ENCODE data around the gene C2CD2.
A peak's percentile ranks its signal among the peaks of the same experiment; 100 is the strongest.

Gene C2CD2

GRCh38 chr21:41933313-41934079 is 20.3 kb downstream of the C2CD2 start:
- FAIRE-seq (no peak), DNase-seq (ENCODE audit: low spot score) (no peak)

DNA sequence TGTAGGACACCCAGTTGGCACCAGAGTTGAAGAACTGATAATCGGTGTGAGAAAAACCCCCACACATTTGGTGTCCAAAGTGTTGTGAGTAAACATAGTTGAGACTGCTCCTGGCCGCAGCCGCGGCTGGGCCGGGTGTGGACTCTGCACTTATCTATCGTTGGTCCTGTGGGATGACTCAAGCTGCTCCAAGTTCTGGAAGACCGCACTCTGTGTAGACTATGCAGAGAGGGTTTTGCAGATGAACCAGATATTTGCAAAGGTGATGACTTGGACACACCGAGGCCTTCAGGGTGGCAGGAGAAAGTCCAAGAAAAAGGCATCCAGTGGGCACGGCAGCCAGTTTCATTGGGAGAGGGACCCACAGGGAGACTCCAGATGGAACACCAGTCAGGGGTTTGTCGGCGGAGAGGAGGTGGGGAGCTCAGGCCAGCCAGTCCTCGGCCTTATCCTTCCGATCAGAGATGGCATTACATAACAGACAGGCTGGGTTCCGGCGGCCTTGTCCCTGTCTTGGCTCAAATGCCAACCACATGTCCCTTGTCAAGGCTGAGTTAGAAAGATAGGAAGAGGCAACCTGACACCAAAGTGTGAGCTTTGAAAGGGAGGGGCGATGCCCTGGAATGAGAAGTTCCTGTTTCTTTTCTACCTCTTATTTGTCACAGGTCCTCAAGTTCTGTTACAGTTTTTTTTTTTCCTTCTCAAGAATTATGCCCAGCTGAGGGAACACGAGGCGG is 21.1 kb downstream of the C2CD2 start:
- DNase-seq (ENCODE audit: low spot score), result no peak
- FAIRE-seq, result no peak

DNA sequence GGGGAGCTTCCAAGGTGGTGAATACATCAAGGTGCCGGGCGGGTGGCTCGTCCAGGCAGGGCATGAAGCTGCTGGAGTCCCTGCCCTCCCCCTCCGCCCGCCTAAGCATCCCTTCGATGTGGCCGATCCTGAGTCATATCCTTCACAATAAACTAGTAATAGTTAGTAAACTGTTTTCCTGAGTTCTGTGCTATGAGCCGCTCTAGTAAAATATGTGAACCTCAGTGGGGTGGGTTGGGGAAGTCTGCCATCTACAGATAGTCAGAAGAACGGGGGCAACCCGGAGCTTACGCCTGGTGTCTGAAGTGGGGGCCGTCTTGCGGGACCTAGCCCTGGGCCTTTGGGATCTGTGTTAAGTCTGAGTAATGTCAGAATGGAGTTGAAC is 21.6 kb downstream of the C2CD2 start:
- FAIRE-seq, result no peak
- peak; percentile 59 for DNase-seq (ENCODE audit: low spot score)

DNA sequence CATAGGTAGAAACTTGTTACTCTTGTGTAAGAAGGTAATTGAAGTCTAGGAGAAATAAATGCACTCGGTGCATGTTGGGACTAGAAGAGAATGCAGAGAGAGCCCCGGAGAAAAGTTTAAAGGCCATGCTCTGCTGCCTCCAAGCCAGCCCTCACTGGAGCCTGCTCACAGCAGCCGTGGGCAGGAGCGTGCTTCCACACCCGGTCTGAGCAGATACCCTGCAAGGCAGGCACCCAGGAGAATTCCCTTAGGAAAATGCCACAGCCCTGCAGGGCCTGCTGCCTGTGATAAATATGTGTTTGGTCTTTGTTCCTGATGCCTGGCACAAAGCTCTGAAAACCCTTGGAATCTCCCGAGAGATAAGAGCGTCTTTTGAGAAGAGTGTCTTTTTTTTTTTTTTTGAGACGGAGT is 22.8 kb downstream of the C2CD2 start:
- no peak for FAIRE-seq
- DNase-seq (ENCODE audit: low spot score), result no peak

DNA sequence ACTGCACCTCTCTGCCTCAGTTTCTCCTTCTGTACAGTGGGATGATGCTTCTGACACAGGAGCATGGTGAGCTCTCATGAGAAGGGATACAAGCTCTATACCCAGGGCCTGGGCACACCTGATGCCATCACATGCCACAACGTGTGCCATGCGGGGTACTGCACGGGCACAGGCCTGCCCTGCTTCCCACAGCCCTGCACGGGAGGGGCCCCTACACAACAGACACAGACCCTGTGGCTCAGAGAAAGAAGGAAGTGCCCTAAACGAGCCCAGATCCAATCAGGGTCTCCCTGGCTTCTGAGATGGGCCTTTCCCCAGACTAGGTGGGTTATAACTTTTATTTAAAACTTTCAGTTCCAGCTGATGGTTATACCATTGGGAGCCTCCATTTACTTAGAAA is 24.6 kb downstream of the C2CD2 start:
- DNase-seq (ENCODE audit: low spot score), result no peak
- no peak for FAIRE-seq

- DNase-seq (ENCODE audit: low spot score) (no peak), FAIRE-seq (no peak)
Observed at GRCh38 chr21:41928621-41929220, 25.1 kb downstream of the C2CD2 start.

GRCh38 chr21:41927727-41928409 is 25.9 kb downstream of the C2CD2 start:
- FAIRE-seq, result no peak
- DNase-seq (ENCODE audit: low spot score), result no peak

DNA sequence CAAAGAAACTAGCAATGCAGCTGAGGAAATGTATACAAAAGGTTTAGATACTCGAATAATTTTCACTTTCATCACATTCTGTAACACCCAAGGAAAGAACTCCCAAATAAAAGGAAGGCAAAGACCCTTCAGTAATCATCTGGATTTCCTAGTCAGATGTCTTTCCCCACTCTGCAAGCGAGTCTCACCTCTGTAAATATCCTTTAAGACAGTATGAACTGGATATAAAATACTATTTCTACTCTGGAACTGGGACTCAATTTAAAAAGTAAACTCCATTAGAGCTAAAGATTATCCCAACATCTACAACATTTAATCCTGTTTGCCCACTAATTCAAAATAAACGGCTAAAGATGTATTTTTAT is 27.0 kb downstream of the C2CD2 start:
- no peak for DNase-seq (ENCODE audit: low spot score)
- FAIRE-seq, result no peak

GRCh38 chr21:41926117-41926806 is 27.6 kb downstream of the C2CD2 start:
- DNase-seq (ENCODE audit: low spot score) (no peak), FAIRE-seq (no peak)

DNA sequence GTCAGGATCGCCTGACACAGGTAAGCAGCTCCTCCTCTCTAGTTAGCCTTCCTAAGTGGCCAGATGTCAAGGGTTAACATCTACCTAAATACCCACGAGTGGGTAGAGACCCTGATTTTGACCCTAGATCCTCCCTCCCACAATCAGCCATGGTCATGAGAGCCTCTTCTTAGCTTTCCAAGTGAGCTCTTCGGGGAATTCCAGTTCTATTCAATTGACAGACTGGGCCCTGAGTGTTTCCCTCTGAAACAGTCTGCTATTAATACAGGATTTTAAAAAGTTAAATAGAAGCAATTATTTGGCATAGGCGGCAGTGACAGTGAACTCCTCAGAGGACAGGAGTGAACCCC is 28.1 kb downstream of the C2CD2 start:
- FAIRE-seq, result no peak
- no peak for DNase-seq (ENCODE audit: low spot score)

GRCh38 chr21:41924368-41924754 is 29.5 kb downstream of the C2CD2 start:
- FAIRE-seq (no peak), DNase-seq (ENCODE audit: low spot score) (no peak)

GRCh38 chr21:41923631-41924367 is 30.0 kb downstream of the C2CD2 start:
- FAIRE-seq, result no peak

GRCh38 chr21:41923186-41923585 is 30.6 kb downstream of the C2CD2 start:
- DNase-seq (ENCODE audit: low spot score) (no peak), FAIRE-seq (no peak)

More at GRCh38 chr21:41923631-41924367, 30.0 kb downstream of the C2CD2 start:
- no peak for DNase-seq (ENCODE audit: low spot score)

DNA sequence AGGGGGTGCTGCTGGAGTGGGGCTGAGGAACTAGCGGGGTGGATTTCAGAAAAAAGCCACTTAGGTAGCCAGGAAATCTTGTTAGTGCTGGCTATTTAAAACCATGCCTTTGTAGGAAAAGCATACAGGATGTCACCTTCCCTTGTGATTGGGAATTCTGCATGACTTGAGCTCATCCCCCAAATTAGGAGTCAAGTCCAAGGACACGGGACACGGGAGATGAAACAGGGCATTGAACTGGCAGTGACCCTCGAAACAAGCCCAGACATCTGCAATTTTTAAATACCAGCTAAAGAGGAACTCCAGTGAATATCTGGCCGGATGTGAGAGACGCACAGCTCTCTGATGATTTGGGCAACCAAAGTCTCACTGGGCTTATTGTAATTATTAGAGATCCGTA is 32.8 kb downstream of the C2CD2 start:
- DNase-seq (ENCODE audit: low spot score), result no peak
- FAIRE-seq, result no peak

- FAIRE-seq, result no peak
Observed at GRCh38 chr21:41920476-41920875, 33.3 kb downstream of the C2CD2 start.

DNA sequence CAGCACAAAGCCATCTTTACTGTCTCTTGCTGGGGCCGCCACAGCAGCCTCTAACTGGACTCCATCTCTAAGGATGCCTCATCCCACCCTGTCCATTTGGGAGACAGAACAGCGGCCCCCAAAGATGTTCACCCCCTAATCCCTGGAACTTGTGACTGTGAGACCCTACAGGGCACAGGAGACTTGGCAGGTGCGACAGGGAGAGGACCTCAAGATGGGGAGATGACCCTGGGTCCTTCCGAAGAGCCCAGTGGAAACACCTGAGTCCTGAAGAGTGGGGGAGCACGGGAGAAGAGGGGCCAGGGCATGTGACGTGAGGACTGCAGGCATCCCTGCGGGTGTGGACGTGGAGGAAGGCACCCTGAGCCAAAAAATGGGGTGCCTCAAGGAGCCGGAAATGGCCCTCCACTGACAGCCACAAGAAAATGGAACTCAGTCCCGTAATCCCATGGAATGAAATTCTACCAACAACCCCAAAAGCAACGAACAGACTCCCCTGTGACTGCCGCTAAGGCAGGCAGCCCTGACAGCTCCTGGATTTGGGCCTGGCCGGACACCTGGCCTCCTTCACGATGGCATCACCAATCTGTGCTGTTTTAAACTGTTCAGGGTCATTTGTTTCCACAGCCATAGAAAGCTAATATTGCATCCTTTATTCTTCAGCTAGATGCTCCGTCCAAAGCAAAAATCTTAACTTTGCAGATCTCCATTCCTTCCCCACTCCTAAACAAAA is 34.0 kb downstream of the C2CD2 start:
- FAIRE-seq (no peak), DNase-seq (ENCODE audit: low spot score) (no peak)

More at GRCh38 chr21:41920476-41920875, 33.3 kb downstream of the C2CD2 start:
- no peak for DNase-seq (ENCODE audit: low spot score)

DNA sequence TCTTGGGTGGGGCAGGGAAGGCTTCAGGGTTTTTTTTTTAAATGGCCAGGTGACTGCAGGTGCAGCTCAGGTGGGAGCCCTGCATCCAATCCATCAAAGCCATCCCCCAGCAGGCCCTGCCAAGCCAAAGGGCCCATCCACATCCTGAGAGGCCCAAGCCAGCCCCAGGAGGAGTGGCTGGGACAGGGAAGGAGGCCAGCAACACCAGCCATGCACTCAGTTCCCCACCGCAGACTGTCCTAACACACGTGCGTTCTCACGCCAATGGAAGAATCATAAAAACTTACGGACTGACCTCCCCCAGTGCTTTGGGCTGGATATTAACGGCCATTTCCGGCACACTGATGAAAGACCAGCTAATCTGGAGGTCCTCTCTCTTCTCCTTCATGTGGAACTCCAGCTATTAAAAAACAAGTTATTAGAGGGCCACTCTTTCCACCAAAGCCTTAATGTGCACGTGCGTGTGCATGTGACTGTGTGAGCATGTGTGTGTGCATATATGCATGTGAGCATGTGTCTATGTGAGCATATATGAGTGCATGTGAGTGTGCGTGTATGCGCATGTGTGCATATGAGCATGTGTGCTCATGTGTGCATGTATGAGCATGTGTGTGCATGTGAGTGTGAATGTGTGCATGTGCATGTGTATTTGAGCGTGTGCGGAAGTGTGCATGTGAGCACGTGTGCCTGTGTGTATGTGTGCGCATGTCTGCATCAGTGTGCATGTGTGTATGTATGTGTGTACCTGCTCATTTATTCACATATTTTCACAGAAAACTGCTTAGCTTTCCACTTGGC is 35.1 kb downstream of the C2CD2 start:
- FAIRE-seq, result no peak
- DNase-seq (ENCODE audit: low spot score), result no peak

- FAIRE-seq, result no peak
Observed at GRCh38 chr21:41917531-41917930, 36.3 kb downstream of the C2CD2 start.

DNA sequence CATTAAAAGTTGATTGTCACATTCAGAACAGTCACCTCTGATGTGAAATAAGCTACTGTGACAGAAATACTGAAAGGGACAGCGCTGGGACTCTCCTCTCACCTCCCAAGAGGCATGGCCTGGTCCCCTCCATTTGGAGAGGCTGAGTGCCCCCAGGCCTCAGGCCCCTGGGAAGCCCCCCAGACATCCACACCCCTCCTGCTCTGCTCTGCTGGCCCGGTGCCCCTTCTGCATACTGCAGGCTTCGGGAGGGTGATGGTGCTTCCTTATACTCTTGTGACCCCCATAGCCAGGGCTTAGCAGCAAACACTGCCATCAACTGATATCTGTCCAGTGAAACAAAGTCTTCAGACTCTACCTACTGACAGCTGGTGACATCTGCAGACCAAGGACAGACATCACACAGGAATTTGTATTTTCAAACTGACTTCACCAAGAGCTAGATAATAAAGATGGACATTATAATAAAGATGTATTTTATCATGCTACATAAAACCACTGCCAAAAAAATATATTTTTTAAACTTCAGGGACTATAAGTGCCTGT is 36.9 kb downstream of the C2CD2 start:
- no peak for DNase-seq (ENCODE audit: low spot score)
- FAIRE-seq, result no peak

More at GRCh38 chr21:41917531-41917930, 36.3 kb downstream of the C2CD2 start:
- no peak for DNase-seq (ENCODE audit: low spot score)
